ENCODE measurements around the gene HLA-C.
A peak's percentile ranks its signal among the peaks of the same experiment; 100 is the strongest.
"Not testable (repeated sequence)": the region's sequence is repeated elsewhere in the genome, so short reads cannot be mapped to it uniquely, and the experiment has no call there.

The HLA-C gene

DNA sequence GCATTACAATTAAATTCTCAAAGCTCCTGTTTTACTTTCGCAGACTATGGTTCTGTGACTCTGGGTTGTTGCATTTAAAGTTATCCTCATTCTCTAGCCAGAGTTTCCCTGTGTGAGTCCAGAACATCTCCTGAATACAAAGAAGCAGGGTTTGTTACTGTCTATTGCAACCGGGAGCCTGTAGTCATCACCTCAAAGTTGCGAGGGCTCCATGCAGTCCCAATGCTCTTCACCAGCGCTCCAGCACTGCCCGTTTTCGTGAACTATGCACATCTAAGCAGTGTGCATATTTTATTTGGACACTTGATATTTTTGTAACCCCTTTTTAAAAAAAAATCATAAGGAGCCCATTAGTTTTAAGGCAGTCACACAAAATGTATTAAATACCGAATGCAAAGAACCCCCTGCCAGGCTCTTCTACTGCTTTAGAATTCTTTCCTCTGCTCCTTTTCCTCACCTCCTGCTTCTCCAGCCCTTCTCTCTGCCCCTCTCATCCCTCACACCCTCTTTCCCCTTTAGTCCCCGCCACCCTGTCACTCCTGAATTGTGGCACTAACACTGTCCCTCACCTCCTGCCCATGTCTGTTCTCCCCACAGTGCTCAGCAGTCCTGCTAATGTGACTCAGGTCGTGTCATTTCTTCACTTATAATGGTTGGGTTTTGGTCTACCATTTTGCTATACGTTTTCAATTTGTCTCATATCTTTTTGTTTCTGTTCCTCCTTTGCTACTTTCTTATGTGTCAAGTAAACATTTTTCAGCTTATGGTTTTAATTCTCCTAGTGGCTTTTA lies 1.1 kb upstream of the HLA-C start:
- no peak for DNase-seq
- in situ Hi-C loops (cut with HindIII; ENCODE audit: low pct_ligation_motif_present, low pct_unique_long_range_greater_than_20kb, low sequenced_read_pairs): no loop called here

- DNase-seq: peak; percentile 8
- in situ Hi-C loops (cut with HindIII; ENCODE audit: low pct_ligation_motif_present, low pct_unique_long_range_greater_than_20kb, low sequenced_read_pairs): no loop called here
Observed at GRCh38 chr6:31272436-31272835, 544 bp upstream of the HLA-C start.

DNA sequence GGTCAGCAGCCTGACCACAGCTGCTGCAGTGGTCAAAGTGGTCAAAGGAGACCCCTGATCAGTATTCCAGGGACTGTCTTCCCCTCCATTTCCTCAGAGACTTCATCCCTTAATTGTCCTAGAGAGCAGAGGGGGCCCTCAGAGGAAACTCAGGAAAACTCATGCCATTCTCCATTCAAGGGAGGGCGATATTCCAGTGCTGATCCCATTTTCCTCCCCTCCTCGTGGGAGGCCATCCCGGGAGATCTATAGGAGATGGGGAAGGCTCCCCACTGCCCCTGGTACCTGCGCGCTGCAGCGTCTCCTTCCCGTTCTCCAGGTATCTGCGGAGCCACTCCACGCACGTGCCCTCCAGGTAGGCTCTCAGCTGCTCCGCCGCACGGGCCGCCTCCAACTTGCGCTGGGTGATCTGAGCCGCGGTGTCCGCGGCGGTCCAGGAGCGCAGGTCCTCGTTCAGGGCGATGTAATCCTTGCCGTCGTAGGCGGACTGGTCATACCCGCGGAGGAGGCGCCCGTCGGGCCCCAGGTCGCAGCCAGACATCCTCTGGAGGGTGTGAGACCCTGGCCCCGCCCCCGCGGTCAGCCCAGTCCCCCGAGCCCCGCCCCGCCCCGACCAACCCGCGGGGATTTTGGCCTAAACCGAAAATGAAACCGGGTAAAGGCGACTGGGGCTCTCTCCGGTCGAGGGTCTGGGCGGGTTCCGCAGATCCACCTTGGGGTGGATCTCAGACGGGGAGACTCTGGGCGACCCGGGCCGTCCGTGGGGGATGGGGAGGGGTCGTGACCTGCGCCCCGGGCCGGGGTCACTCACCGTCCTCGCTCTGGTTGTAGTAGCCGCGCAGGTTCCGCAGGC lies 878 bp downstream of the HLA-C start:
- DNase-seq: peak; percentile 76
- in situ Hi-C loops (cut with HindIII; ENCODE audit: low pct_ligation_motif_present, low pct_unique_long_range_greater_than_20kb, low sequenced_read_pairs): no loop called here

GRCh38 chr6:31268836-31269235 lies 3.1 kb downstream of the HLA-C start:
- no peak for DNase-seq
- in situ Hi-C loops (cut with HindIII; ENCODE audit: low pct_ligation_motif_present, low pct_unique_long_range_greater_than_20kb, low sequenced_read_pairs): no loop called here

DNA sequence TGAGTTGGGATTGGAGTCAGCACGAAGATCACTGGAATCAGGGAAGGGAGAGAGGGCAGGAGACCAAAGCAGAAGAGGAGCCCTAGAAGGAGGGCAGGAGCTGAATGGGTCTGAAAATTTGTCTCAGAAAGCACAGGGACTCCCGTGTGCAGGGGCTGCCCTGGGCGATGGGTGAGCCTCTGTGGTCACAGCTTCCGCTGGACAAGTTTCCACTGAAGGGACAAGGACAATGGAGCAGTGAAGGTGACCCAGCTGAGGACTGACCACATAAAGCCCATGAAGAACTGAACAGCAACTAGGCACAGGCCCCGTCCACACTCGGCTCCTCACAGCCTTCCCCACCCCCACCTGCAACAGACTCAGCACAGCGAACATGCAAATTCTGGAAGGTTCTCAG lies 3.5 kb downstream of the HLA-C start:
- in situ Hi-C loops (cut with HindIII; ENCODE audit: low pct_ligation_motif_present, low pct_unique_long_range_greater_than_20kb, low sequenced_read_pairs): no loop called here
- no peak for DNase-seq

- DNase-seq: no peak
- in situ Hi-C loops (cut with HindIII; ENCODE audit: low pct_ligation_motif_present, low pct_unique_long_range_greater_than_20kb, low sequenced_read_pairs): no loop called here
Observed at GRCh38 chr6:31267651-31268368, 4.1 kb downstream of the HLA-C start.

DNA sequence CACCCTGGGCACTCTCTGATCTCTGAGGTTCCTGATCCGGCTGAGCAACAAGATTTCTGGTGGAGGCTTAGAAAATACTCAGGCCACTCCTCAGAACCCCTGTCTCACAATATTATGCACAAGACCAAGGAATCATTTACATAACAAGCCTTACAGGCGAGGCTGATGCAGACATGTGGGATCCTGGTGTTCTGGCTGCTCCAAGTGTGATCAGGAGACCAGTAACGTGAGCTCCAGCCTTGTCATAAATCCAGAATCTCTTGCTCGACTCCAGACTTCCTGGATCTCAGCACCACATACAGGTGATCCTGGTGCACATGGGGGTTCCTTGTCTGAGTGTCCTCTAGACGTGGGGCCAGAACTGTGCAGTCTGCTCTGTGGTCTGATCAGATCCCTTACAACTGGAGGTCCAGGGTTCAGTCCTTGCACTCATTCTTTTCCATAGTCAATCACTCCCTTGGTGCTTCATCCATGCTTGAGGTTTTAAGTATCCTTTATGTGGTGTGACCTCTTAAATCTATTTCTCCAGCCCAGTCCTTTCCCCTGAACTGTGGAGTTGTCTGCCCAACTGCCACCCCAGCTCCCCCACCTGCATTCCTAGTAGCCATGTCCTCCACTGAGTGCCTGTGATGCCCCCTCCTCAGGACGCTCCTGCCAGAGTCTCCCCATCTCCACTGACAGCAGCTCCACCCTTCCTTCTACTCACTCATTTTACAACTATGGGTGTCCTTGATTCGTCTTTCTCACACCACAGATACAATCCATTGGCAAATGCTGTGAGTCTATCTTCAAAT lies 5.1 kb downstream of the HLA-C start:
- in situ Hi-C loops (cut with HindIII; ENCODE audit: low pct_ligation_motif_present, low pct_unique_long_range_greater_than_20kb, low sequenced_read_pairs): no loop called here
- DNase-seq: no peak

DNA sequence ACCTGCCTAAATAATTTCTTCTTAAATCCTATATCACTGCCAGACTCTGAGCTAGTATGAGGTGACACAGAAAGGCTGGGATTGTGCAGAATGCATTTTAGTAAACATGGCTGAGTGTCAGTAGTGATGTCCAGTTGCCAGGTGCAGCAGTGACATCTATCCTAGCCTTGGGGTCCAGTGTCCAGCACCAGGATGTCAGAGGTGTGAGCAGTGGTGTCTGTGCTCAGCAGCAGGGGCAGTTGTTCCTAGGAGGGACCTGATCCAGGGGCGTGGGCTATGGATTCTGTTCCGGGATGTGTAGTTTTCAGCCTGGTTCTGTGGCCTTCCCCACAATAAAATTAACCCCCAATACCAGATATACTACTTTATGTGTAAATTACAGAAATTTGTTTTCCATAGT lies 6.0 kb downstream of the HLA-C start:
- in situ Hi-C loops (cut with HindIII; ENCODE audit: low pct_ligation_motif_present, low pct_unique_long_range_greater_than_20kb, low sequenced_read_pairs): no loop called here

GRCh38 chr6:31263346-31263933 lies 8.5 kb downstream of the HLA-C start:
- in situ Hi-C loops (cut with HindIII; ENCODE audit: low pct_ligation_motif_present, low pct_unique_long_range_greater_than_20kb, low sequenced_read_pairs); DNase-seq: not testable (repeated sequence)

More for the DNA sequence above, 6.0 kb downstream of the HLA-C start:
- no peak for DNase-seq

GRCh38 chr6:31259995-31260394 lies 11.9 kb downstream of the HLA-C start:
- in situ Hi-C loops (cut with HindIII; ENCODE audit: low pct_ligation_motif_present, low pct_unique_long_range_greater_than_20kb, low sequenced_read_pairs); DNase-seq: not testable (repeated sequence)

GRCh38 chr6:31252625-31253024 lies 19.3 kb downstream of the HLA-C start:
- in situ Hi-C loops (cut with HindIII; ENCODE audit: low pct_ligation_motif_present, low pct_unique_long_range_greater_than_20kb, low sequenced_read_pairs): no loop called here
- DNase-seq: no peak

- no peak for DNase-seq
- in situ Hi-C loops (cut with HindIII; ENCODE audit: low pct_ligation_motif_present, low pct_unique_long_range_greater_than_20kb, low sequenced_read_pairs): no loop called here
Observed at GRCh38 chr6:31251261-31251660, 20.6 kb downstream of the HLA-C start.

DNA sequence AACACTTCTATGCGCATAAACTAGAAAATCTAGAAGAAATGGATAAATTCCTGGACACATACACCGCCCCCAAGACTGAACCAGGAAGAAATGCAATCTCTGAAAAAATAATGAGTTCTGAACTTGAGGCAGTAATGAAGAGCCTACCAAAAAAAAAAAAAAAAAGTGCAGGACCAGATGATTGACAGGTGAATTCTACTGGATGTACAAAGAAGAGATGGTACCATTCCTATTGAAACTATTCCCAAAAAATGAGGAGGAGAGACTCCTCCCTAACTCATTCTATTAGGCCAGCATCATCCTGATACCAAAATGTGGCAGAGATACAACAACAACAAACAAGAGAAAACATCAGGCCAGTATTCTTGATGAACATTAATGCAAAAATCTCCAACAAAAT lies 22.7 kb downstream of the HLA-C start:
- in situ Hi-C loops (cut with HindIII; ENCODE audit: low pct_ligation_motif_present, low pct_unique_long_range_greater_than_20kb, low sequenced_read_pairs): no loop called here
- no peak for DNase-seq

- no peak for DNase-seq
- in situ Hi-C loops (cut with HindIII; ENCODE audit: low pct_ligation_motif_present, low pct_unique_long_range_greater_than_20kb, low sequenced_read_pairs): no loop called here
Observed at GRCh38 chr6:31247813-31248212, 24.1 kb downstream of the HLA-C start.

DNA sequence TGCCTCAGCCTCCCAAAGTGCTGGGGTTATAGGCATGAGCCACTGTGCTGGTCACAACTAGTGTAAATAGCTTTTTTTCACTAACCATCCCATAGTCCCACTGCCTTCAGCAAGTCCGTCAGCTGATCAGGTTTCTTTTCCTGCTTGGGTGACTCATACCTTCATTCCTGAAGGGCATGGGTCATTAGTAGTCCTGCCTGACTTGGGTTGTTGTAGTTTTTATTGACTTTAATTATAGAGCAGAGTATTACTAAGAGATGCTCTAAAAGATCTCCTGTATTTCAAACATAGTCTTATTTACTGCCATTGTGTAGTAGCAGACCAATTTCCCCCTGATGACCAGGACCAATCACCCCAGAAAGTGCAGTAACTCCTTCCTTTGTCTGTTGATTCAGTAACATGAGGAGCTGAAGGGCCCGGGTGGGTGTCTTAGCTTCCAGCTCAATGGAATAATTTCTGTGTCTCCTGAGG lies 25.8 kb downstream of the HLA-C start:
- in situ Hi-C loops (cut with HindIII; ENCODE audit: low pct_ligation_motif_present, low pct_unique_long_range_greater_than_20kb, low sequenced_read_pairs): no loop called here
- peak; percentile 69 for DNase-seq

- in situ Hi-C loops (cut with HindIII; ENCODE audit: low pct_ligation_motif_present, low pct_unique_long_range_greater_than_20kb, low sequenced_read_pairs): no loop called here
- no peak for DNase-seq
Observed at GRCh38 chr6:31243508-31243907, 28.4 kb downstream of the HLA-C start.

DNA sequence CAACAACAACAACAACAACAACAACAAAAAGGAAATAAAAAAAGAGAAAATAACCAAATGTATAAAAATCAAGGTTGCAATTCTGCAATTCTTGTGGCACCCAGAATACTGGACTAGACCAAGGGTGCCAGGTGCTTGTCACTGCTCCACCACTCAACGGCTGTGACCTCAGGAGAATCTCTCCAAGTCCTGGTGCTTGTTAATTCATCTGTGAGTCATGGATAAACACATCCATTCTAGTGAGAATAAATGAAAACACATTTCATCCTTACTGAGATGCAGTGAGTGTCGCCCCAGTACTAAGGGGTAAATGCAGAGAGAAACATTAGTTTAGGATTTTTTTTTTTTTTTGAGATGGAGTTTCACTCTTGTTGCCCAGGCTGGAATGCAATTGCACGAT lies 32.0 kb downstream of the HLA-C start:
- in situ Hi-C loops (cut with HindIII; ENCODE audit: low pct_ligation_motif_present, low pct_unique_long_range_greater_than_20kb, low sequenced_read_pairs): no loop called here
- DNase-seq: no peak

GRCh38 chr6:31234101-31234500 lies 37.8 kb downstream of the HLA-C start:
- in situ Hi-C loops (cut with HindIII; ENCODE audit: low pct_ligation_motif_present, low pct_unique_long_range_greater_than_20kb, low sequenced_read_pairs): not testable (repeated sequence)

More at GRCh38 chr6:31234101-31234500, 37.8 kb downstream of the HLA-C start:
- not testable (repeated sequence) for DNase-seq
